K562 (cell line): ENCODE results near the gene PTK7. TPM values are rescaled to one million over a fixed set of nuclear protein-coding genes. Genes with fewer than 3 reads are reported as not detected.

Experiments
- BHLHE40 ChIP-seq: IDR thresholded peaks from 2 replicates; pipeline ENCODE4 v1.6.1; 2011; ENCODE audit warnings: low read length, improper control_type of control experiment
- CEBPB ChIP-seq: fragments of 450-650 bp; IDR thresholded peaks from 2 replicates; pipeline ENCODE4 v1.6.1; 2016; ENCODE audit warnings: missing genetic modification characterization, missing compliant biosample characterization
- GTF2E2 ChIP-seq: fragments of 200-800 bp; sonication (Bioruptor generic); IDR thresholded peaks from 2 replicates; pipeline ENCODE4 v1.6.1; 2016; ENCODE audit warnings: missing genetic modification characterization, missing compliant biosample characterization
- HDGF ChIP-seq: fragments of 450-650 bp; IDR thresholded peaks from 2 replicates; pipeline ENCODE4 v1.6.1; 2016
- HNRNPH1 ChIP-seq: fragments of 200-400 bp; formaldehyde crosslinking; optimal IDR thresholded peaks from 2 replicates; pipeline ENCODE3; 2017; ENCODE audit warnings: low read depth, mild to moderate bottlenecking, low read length, moderate library complexity
- MBD2 ChIP-seq: sonication (generic); IDR thresholded peaks from 2 replicates; pipeline ENCODE4 v1.6.1; 2016; ENCODE audit warnings: low read depth, borderline replicate concordance
- MEF2D ChIP-seq: conservative IDR thresholded peaks from 2 replicates; pipeline ENCODE4 v1.6.1; 2016; ENCODE audit warnings: low read depth, missing genetic modification characterization, missing compliant biosample characterization
- NFRKB ChIP-seq: fragments of 450-650 bp; IDR thresholded peaks from 2 replicates; pipeline ENCODE4 v1.6.1; 2016; ENCODE audit warnings: low read depth
- SMARCA5 ChIP-seq: fragments of 450-650 bp; IDR thresholded peaks from 2 replicates; pipeline ENCODE4 v1.6.1; 2016
- TFAP4 ChIP-seq: sonication (generic); formaldehyde crosslinking; IDR thresholded peaks from 2 replicates; pipeline ENCODE4 v1.8.0; 2022; ENCODE audit warnings: missing genetic modification reagents, mild to moderate bottlenecking, moderate library complexity, borderline replicate concordance
- VEZF1 ChIP-seq: fragments of 200-800 bp; sonication (Bioruptor generic); IDR thresholded peaks from 2 replicates; pipeline ENCODE4 v1.6.1; 2017; ENCODE audit warnings: missing genetic modification characterization, missing compliant biosample characterization
- ZNF395 ChIP-seq: fragments of 200-800 bp; sonication (Bioruptor generic); IDR thresholded peaks from 2 replicates; pipeline ENCODE4 v1.6.1; 2017; ENCODE audit warnings: missing genetic modification characterization, missing compliant biosample characterization
- ZNF609 ChIP-seq: sonication (generic); formaldehyde crosslinking; IDR thresholded peaks from 2 replicates; pipeline ENCODE4 v1.8.1; 2023; ENCODE audit warnings: missing genetic modification reagents, mild to moderate bottlenecking, borderline replicate concordance
- ZNF740 ChIP-seq, 3 experiments: fragments of 200-800 bp in 1 of 3; sonication (Bioruptor generic) in 1 of 3; sonication (generic) in 1 of 3; formaldehyde crosslinking in 1 of 3; IDR thresholded peaks; 2 replicates each; pipeline versions ENCODE4 v1.6.1 to v1.8.0; 2016 to 2022; ENCODE audit warnings: mild to moderate bottlenecking in 2 of 3, missing compliant biosample characterization in 2 of 3, missing genetic modification characterization in 2 of 3, missing genetic modification reagents in 1 of 3
- polyA plus RNA-seq, 8 experiments: library from polyadenylated mRNA; depleted of rRNA in 4 of 8; stranded (reverse) in 5 of 8; unstranded in 3 of 8; fragments of >200 nt; fragmentation: Nextera tagmentation in 2 of 8; fragmentation: Illumina TruSeq in 1 of 8; extraction: Ambion mirVana in 2 of 8; extraction: Trizol in 1 of 8; gene quantifications; 2 replicates each; pipeline versions ENCODE4 v1.2.1 to v1.2.3, GENCODE V29; 2011 to 2014; ENCODE audit warnings: inconsistent platforms in 1 of 8, missing spikeins in 1 of 8
- total RNA-seq, 7 experiments: library from RNA; depleted of rRNA in 6 of 7; stranded (reverse); fragments of >200 nt in 6 of 7; fragmentation: Illumina TruSeq in 2 of 7; extraction: Trizol in 2 of 7; gene quantifications; 2 replicates each; pipeline versions ENCODE4 v1.2.1 to v1.2.3, GENCODE V29; 2011 to 2021; ENCODE audit warnings: low replicate concordance in 1 of 7

The PTK7 gene
- total and polyA plus RNA-seq, 9 of the 15 experiments (the other 6 are each of a cell fraction or from before 2014, with no cell fraction given), result 0.20 to 6.8 (median 4.2) TPM

GRCh38 chr6:43054206-43054943 lies 21.7 kb upstream of the PTK7 start (continued):
- TF ChIP-seq ZNF609 (CRISPR knock-in tag) (0 out of 2 replicates have a peak, but pooled peaks have one; percentile 6), GTF2E2 (0 out of 2 replicates have a peak, but pooled peaks have one; percentile 26), ZNF395 (CRISPR knock-in tag) (0 out of 2 replicates have a peak, but pooled peaks have one; percentile 42), MBD2 (no peak), BHLHE40 (no peak), CEBPB (no peak), MEF2D (peak; percentile 56), HNRNPH1 (no peak), NFRKB (0 out of 2 replicates have a peak, but pooled peaks have one; percentile 6), TFAP4 (CRISPR knock-in tag) (no peak), HDGF (0 out of 2 replicates have a peak, but pooled peaks have one; percentile 19), SMARCA5 (0 out of 2 replicates have a peak, but pooled peaks have one; percentile 40), VEZF1 (CRISPR knock-in tag) (peak; percentile 17; the same call in 1 of the 2 replicates), ZNF740 (CRISPR knock-in tag; IDR thresholded peaks at IDR 0.05) (peak; percentile 92), ZNF740 (tag; IDR thresholded peaks at IDR 0.05) (peak in 1 of 2 experiments; percentile 71; a peak in 2 of 4 replicates)
